ENCODE results near the gene ADCY3. TPM values are rescaled to one million over a fixed set of nuclear protein-coding genes. Genes with fewer than 3 reads are reported as not detected.

Gene ADCY3
- total and polyA plus RNA-seq, 2 of the 13 experiments (the other 11 are each of a cell fraction or from before 2014, with no cell fraction given), result 0.11 to 0.61 TPM

GRCh38 chr2:24923106-24923505 is 3.1 kb upstream of the ADCY3 start:
- H3K9ac ChIP-seq (ENCODE audit: insufficient read depth, low read depth, low read length), result no peak overlapping the region
- CTCF ChIA-PET (ENCODE audit: low intra/inter-chr PET ratio, low total read pairs), result no interaction called here

GRCh38 chr2:24922556-24922955 is 2.5 kb upstream of the ADCY3 start:
- Histone ChIP-seq H3K4me3 (replicated peaks in 1 of 3; ENCODE audit: insufficient read depth in 1 of 3, low read depth in 2 of 3, low read length in 3 of 3) (no peak overlapping the region), H3K4me1 (ENCODE audit: insufficient read depth, low read length) (peaks cover 19% of the 10 kb centered on the region), H3K27ac (ENCODE audit: extremely low read length, insufficient read depth, low read length) (no peak overlapping the region), H3K9ac (ENCODE audit: insufficient read depth, low read depth, low read length) (no peak overlapping the region), H3K9me3 (ENCODE audit: low read length) (no peaks in the 10 kb centered on the region), H2AFZ (ENCODE audit: low read length) (no peak overlapping the region), H4K20me1 (ENCODE audit: insufficient read depth, low read length) (no peaks in the 10 kb centered on the region; the same call in 1 of the 2 replicates), H3K36me3 (replicated peaks in 1 of 2; ENCODE audit: control insufficient read depth in 1 of 2, insufficient read depth in 2 of 2, low read length in 2 of 2) (no peaks in the 10 kb centered on the region), H3K79me2 (ENCODE audit: insufficient read depth, low read length) (no peaks in the 10 kb centered on the region), H3K4me2 (ENCODE audit: low read depth, low read length) (no peak overlapping the region), H3K27me3 (ENCODE audit: control insufficient read depth in 1 of 2, insufficient read depth in 2 of 2, low read length in 2 of 2) (peaks cover 23 to 87% of the 10 kb centered on the region in 2 experiments)
- no TSS peak for BruUV-seq (replicated peaks)
- POLR2A ChIA-PET, result no interaction called here
- FAIRE-seq, result no peak
- intact Hi-C loops (cut with micrococcal nuclease; ENCODE audit: unreplicated experiment), result no loop called here
- no peak for ATAC-seq
- CTCF ChIA-PET (ENCODE audit: low intra/inter-chr PET ratio, low total read pairs), result no interaction called here
- no peak for DNase-seq (ENCODE audit: low spot score)
- 78% methylated on average over 1 of the region's 1 CpG for WGBS (ENCODE audit: low lambda C conversion rate)
- in situ Hi-C loops (cut with HindIII; ENCODE audit: extremely low pct_ligation_motif_present, low pct_unique_long_range_greater_than_20kb), result no loop called here
- TF ChIP-seq RNF219 (CRISPR knock-in tag; IDR thresholded peaks at IDR 0.05) (no peak), MAZ (IDR thresholded peaks at IDR 0.05; ENCODE audit: borderline replicate concordance, low read depth, low read length) (no peak), MAZ (CRISPR knock-in tag; IDR thresholded peaks at IDR 0.05; ENCODE audit: low read depth) (no peak), POLR2AphosphoS2 (IDR thresholded peaks at IDR 0.05; ENCODE audit: low read depth, low read length) (no peak), EZH2 (conservative IDR thresholded peaks at IDR 0.05; ENCODE audit: low read depth, low read length) (no peak), MAX (IDR thresholded peaks at IDR 0.05) (no peak), GMEB2 (CRISPR knock-in tag; IDR thresholded peaks at IDR 0.05; ENCODE audit: low read depth) (no peak), ZNF484 (CRISPR knock-in tag; IDR thresholded peaks at IDR 0.05; ENCODE audit: borderline replicate concordance, low read depth) (no peak), CENPT (CRISPR knock-in tag; IDR thresholded peaks at IDR 0.05; ENCODE audit: low read depth) (no peak), MTA1 (CRISPR knock-in tag; IDR thresholded peaks at IDR 0.05; ENCODE audit: borderline replicate concordance) (no peak), MTA3 (CRISPR knock-in tag; IDR thresholded peaks at IDR 0.05) (no peak), MLLT10 (CRISPR knock-in tag; IDR thresholded peaks at IDR 0.05) (no peak), KAT8 (CRISPR knock-in tag; IDR thresholded peaks at IDR 0.05) (no peak)

More at GRCh38 chr2:24923106-24923505, 3.1 kb upstream of the ADCY3 start:
- Histone ChIP-seq H3K9me3 (ENCODE audit: low read length) (no peaks in the 10 kb centered on the region), H3K36me3 (replicated peaks in 1 of 2; ENCODE audit: control insufficient read depth in 1 of 2, insufficient read depth in 2 of 2, low read length in 2 of 2) (no peaks in the 10 kb centered on the region), H3K4me2 (ENCODE audit: low read depth, low read length) (no peak overlapping the region), H2AFZ (ENCODE audit: low read length) (no peak overlapping the region), H3K27me3 (ENCODE audit: control insufficient read depth in 1 of 2, insufficient read depth in 2 of 2, low read length in 2 of 2) (peaks cover 20 to 81% of the 10 kb centered on the region in 2 experiments), H3K79me2 (ENCODE audit: insufficient read depth, low read length) (no peaks in the 10 kb centered on the region), H4K20me1 (ENCODE audit: insufficient read depth, low read length) (no peaks in the 10 kb centered on the region; the same call in 1 of the 2 replicates), H3K4me3 (replicated peaks in 1 of 3; ENCODE audit: insufficient read depth in 1 of 3, low read depth in 2 of 3, low read length in 3 of 3) (no peak overlapping the region), H3K4me1 (ENCODE audit: insufficient read depth, low read length) (peaks cover 19% of the 10 kb centered on the region), H3K27ac (ENCODE audit: extremely low read length, insufficient read depth, low read length) (no peak overlapping the region)
- TF ChIP-seq ASH2L (IDR thresholded peaks at IDR 0.05; ENCODE audit: insufficient read length, low read depth, low read length) (no peak), ZNF205 (CRISPR knock-in tag; IDR thresholded peaks at IDR 0.05) (no peak), CREM (IDR thresholded peaks at IDR 0.05) (no peak), CREM (CRISPR knock-in tag; IDR thresholded peaks at IDR 0.05) (no peak), SMAD3 (CRISPR knock-in tag; IDR thresholded peaks at IDR 0.05) (no peak)
- BruUV-seq (replicated peaks), result no TSS peak
- whole genome bisulfite sequencing (ENCODE audit: low lambda C conversion rate), result 35% methylated on average over 10 of the region's 10 CpGs
- FAIRE-seq, result no peak
- ATAC-seq, result no peak
- DNase-seq (ENCODE audit: low spot score), result no peak
- in situ Hi-C loops (cut with HindIII; ENCODE audit: extremely low pct_ligation_motif_present, low pct_unique_long_range_greater_than_20kb), result no loop called here
- POLR2A ChIA-PET, result no interaction called here
- intact Hi-C loops (cut with micrococcal nuclease; ENCODE audit: unreplicated experiment), result no loop called here

Data from HepG2 (cell line).